ENCODE measurements around the gene BEST3.
"Not testable (repeated sequence)": the region's sequence is repeated elsewhere in the genome, so short reads cannot be mapped to it uniquely, and the experiment has no call there.

BEST3 gene

DNA sequence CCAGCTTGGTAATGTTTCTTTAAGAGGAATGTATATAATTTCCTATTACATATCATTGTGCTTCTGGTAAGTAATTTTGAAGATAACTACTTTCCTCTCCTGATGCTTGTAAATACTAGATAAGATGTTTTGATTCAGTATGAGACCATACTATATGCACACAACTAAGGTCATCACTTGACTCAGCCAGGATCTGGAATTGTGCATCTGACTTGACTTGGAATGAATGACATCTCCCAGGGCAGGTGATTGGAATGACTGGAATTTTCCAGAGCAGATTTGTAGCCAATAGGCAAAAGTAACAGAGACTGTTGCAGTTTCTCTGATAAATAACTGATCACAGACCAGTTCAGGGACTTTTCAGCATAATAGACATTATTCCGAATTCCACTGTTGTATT, 11.1 kb downstream of the BEST3 start:
- DNase-seq (ENCODE audit: low read depth in 2 of 2): no peak

DNA sequence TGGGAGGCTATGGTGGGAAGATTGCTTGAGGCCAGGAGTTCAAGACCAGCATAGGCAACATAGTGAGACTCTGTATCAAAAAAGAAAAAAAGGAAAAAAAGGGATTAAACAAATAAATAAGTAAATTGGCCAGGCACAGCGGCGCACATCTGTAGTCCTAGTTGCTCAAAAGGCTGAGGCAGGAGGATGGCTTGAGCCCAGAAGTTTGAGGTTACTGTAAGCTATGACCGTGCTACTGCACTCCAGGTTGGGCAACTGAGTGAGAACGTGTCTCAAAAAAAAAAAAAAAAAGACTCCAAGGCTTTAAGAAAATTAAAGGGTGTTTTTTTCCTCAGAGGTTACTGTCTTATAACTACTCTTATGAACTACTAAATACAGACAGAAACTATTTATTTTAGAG, 11.7 kb downstream of the BEST3 start:
- DNase-seq (ENCODE audit: low read depth in 2 of 2): no peak

DNA sequence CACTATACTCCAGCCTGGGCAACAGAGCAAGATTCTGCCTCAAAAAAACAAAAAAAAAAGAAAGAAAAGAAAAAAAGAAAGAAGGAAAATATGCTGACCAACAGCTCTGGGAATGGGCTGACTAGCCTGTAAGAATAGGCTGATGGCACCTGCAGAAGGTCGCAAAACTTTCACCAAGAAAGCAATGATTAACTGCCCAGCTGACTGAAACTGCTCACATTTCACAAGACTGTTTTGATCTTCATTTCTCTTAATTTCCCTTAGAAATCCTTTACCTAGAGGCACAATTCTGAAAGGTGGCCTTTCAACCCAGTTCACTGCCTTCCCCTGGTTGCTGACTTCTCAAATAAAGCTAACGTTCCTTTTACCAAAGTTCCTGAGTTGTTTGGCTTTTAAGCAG, 12.4 kb downstream of the BEST3 start:
- DNase-seq (ENCODE audit: low read depth in 2 of 2): no peak

DNA sequence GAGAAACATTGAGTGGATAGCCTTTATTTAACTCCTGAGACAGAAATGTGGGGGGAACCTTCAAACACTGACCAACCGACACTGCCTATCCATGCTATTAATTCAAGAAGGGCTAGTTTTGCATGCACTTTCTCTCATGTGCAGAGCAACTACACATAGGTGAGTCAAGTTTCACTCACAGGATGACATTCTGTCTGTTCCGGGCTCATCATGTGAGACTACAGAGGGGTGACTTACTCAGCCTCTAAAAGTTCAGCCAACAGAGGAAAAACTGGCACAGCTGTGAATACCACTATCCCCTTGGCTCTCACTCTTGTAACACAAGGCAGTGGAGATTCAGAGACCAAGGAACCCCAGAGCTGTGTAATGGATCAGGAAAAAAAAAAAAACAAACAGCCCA, 13.3 kb downstream of the BEST3 start:
- no peak for DNase-seq (ENCODE audit: low read depth in 2 of 2)

DNA sequence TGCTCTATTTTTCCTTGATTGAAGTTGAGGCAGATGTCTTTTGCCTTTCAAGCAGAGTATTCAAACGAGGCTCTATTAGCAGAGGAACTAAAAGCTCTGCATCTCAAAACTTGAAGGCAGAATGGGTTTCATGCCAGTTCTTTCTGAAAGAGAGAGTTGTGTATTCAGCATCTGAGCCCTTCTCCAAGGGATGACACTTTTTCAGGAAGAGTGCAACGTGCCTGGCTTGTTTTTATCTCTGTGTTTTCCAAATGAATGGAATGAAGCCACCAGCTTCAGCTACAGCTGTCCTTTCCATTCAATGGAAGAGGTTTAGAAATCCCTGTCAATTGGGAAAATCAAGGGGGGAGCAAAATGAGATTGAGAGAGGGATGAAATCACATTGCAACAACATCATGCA, 14.6 kb downstream of the BEST3 start:
- DNase-seq (ENCODE audit: low read depth in 2 of 2): no peak

DNA sequence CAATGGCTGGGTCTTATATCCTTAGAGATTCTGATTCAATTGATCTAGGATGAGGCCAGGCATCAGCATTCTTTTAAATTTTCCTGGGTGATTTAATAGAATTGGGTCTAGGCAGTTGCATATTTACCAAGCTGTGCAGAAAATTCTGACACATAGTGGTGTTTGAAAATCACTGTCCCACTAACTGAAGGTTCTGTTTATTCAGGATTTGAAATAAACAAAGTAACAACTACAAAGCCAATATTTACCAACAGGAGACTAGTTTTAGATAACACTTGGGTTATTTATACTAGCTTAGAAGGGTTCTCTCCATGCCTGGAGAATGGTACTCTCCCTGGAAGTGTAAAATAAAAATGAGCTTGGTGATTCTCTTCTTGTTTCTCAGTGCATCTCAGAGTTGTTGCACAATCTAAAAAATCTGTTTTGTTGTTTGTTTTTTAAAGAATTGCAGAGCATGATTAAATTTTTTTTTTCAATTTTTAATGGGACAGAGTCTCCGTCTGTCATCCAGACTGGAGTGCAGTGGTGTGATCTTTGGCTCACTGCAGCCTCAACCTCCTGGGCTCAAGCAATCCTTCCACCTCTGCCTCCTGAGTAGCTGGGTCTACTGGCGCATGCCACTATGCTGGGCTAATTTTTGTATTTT, 16.9 kb downstream of the BEST3 start:
- no peak for DNase-seq (ENCODE audit: low read depth in 2 of 2)

DNA sequence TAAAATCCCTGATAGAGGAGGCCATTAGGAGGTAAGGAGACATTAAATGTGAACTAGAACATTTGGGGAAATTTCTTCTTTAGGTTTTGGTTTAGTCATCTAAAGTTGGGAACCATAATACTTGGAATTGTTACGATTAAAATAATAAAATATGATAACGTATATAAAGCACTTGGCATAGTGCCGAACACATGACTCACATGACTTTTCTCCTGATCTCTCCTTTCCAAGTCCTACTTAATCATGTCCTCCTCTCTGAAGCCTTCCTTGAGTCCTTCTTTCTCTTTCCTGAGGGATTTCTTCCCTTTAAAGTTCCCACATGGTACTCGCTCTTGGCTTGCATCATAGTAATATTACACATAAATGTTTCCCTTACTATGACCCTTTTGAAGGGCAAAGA, 20.0 kb downstream of the BEST3 start:
- no peak for DNase-seq (ENCODE audit: low read depth in 2 of 2)

DNA sequence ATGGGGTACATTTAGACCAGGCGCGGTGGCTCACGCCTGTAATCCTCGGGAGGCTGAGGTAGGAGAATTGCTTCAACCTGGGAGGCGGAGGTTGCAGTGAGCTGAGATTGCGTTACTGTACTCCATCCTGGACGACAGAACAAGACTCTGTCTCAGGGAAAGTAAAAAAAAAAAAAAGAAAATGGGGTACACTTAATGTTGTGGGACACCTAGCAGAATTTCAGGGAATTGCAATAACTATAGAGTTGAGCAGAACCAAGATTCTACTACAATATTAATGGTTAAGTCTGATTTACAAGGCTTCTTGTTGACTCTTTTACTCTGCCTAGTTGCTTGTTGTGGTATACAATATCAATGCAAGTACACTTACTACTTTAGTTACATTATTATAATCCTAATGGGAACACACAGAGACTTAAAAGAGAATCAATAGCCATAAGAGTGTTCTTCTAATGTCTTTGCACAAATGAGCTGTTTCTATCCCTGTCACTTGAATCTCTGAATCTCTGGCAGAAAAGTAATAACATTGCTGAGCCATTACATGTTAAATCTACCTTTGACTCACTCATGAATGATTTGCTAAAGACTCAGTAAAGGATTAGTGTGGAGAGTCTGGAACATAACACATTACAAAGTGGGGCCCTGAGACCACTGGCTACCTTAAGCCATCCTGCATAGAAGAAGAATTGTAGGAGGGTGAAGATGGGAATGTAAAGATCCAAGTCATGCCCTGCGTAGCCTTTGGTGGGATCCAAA, 22.7 kb downstream of the BEST3 start:
- DNase-seq (ENCODE audit: low read depth in 2 of 2): no peak

DNA sequence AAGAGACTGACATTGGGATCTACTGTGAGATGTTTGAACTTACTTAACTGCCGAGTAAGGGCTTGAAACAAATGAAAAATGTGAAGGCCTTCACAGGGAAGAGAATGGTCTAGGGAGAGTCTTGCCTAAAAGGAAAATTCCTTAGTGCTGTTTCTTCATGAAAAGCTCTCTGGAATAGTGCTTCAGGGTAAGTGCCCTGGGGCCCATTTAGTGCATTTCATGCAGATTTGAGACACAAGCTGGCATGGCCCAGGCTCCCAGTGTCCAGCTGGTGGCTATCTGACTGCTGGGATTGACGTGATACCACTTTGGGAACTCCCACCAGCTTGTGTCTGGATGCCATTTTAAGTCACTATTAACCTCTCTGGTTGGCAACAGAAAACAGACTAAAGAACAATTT, 26.9 kb downstream of the BEST3 start:
- no peak for DNase-seq (ENCODE audit: low read depth in 2 of 2)

DNA sequence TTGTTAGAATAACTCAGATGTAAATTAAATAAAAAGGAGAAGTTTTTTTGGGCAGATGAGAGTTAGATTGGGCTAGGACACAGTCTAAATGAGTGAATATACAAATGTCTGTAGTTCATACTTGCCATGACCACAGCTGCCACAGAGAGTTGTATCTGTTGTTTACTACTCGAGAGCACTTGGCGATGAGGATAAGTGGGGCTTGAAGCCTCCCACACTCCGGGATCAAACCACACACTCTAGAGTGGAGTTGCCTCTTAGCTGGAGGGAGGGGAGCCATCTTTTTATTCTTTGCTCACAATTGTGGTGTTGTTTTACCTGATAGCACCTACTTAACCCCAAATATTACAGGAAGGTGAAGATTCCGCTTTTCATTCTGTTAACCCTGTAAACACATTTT, 27.5 kb downstream of the BEST3 start:
- no peak for DNase-seq (ENCODE audit: low read depth in 2 of 2)

DNA sequence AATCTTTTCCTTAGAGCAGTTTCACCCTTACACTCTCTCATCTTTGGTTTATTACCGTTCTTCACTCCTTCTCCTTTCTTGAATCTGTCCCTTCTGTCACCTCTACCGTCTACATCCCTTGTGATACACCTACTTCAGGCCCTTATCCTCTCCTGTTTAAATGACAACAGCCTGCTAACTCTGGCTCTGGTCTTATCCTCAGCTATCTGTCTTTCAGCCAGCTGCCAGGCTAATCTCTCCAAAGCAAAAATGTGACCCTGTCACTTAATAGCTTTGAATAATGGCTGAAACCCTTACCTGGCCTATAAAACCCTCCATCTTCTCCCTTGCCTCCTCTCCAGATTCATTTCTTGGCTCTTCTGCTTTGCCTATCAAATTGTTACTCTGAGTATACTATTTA, 32.3 kb downstream of the BEST3 start:
- DNase-seq (ENCODE audit: low read depth in 2 of 2): no peak

DNA sequence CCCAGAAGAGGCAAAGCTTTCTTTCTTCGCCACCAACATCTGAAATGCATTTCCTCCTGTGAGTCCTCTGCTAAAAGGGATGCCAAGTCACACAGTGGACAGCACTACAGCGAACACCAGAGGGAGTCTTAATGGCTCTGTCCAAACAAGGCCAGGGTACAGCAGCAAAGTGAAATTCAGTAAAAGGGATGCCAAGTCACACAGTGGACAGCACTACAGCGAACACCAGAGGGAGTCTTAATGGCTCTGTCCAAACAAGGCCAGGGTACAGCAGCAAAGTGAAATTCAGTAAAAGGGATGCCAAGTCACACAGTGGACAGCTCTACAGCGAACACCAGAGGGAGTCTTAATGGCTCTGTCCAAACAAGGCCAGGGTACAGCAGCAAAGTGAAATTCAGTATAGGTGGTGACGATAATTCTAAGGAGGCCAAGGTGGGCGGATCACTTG, 34.1 kb downstream of the BEST3 start:
- DNase-seq (ENCODE audit: low read depth in 2 of 2): not testable (repeated sequence)

DNA sequence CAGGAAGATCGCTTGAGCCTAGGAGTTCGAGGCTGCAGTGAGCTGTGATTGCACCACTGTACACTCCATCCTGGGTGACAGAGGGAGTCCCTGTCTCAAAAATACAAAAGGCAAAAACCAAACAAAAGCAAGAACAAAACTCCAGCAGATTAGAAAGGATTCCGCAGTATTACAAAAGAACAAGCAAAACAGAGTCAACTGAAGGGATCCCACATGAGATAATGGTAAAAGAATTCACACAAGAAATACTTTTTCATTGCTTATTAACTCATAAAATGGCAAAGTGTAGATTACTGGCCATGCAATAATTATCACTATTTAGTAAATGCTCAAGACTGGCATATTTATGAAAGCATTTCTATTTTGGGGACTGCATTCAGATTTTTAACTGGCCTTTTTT, 35.4 kb downstream of the BEST3 start:
- no peak for DNase-seq (ENCODE audit: low read depth in 2 of 2)

DNA sequence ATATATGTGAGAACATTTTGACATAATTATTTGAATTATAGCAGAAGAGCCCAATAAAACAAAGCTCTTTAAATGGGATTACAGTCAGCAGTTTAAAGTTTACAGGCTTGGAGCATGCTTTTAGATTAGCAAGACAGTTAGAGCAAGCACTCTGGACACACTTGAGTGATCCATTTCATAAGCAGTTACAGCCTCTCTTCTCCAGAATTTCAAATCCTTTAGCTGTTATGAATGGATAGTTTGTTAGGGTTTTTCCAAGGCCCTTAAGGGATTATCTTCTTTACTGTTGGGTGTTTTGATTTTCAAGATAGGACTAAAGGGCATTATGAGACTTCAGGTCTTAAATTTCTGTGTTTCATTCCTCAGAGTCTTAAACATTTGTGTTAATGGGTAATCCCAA, 36.3 kb downstream of the BEST3 start:
- no peak for DNase-seq (ENCODE audit: low read depth in 2 of 2)

DNA sequence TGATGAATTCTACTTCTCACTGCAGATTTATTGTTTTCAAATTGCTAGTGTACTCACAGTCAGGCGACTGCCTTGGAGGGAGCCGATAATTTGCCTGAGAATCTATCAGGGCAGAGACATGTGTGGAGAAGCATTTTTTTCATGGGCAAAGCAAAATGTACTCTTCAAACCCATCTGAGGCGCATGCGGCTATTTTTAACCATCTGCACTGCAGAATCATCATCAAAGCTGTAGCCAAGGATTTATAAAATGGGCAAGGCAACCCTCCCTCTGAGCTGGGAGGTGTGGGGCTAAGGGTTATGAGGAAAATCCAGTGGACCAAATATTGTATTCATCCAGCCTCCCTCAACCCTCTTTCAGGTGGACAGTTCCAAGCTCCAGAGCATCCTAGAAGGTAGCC, 37.7 kb downstream of the BEST3 start:
- no peak for DNase-seq (ENCODE audit: low read depth in 2 of 2)

DNA sequence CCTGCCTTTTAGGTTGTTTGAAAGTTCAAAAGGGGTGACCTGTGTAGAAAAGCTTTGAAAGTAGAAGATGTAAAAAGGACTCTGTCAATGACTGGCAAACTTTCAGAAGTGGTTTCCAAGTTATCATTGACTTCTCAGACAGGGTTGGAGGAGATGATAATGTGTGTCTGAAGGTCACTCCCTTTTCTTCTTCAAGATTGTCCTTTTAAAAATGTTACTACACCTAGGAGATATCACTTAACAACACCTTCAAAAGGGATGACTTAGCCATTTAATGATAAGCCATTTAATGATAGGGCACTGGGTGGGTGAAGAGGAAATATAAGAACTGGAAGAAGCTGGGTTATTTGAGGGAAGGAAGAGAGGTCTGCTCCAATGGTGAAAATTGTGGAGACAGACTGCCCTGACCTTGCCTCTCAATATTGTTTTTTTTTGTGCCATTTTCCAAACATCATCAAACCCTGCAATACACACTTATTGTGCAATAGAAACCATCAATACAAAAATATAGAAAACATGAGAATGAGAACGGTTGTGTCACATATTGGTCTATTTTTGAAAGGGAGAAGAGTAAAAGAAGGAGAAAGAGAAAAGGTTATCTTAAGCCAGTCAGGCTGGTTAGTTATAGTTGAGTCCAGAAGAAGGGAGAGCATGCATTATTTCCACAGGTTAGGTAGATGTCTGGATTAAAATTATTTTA, 38.8 kb downstream of the BEST3 start:
- no peak for DNase-seq (ENCODE audit: low read depth in 2 of 2)

DNA sequence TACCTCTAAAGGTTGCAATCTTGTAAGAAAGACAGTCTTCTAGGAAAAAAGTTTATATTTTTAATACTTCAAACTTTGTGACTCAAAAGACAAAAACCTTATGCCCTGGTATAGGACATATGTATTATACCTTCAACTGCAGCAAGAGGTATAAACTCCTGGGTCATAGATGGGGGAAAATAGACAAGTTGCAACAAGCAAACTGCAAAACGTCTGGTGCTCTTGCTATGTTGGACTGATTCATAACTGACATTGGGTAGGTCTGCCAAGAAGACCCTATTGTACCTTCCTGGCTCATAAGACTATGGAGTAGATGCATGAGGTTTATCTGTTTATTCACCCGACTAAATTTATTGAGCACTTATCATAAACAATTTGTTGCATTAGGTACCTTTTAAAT, 40.9 kb downstream of the BEST3 start:
- no peak for DNase-seq (ENCODE audit: low read depth in 2 of 2)

DNA sequence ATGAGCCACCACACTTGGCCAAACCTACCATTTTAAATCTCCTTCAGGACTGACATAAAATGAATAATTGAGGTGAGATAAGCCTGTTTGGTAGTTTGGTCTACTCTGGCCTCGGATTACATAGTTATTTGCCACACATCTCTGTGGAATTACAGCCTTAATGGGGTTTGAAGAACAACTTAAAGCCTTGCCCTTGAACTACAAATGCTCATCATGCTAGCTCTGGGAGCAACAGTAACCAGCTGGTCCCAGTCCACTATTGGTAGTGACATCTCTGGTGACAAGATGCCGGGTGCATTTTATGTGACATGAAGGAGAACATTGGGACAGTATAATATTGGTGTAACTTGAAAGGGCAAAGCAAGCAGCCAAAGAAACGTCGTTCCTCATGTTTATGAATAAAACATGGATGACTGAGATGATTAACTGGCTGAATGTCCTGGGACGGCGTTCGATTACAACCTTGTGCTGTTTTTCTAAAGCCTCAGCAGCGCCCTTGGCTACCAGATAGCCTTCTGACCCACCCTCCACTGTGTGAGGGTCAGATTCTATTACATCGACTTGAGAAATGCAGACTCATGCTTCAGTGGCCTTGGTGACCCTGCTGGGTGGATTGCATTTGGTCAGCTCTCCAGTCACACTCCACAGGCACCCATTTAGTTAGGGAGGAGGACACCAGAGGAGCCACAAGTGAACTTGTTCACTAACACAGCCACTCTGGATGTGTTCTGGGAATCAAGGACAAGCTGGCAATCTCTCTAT, 41.5 kb downstream of the BEST3 start:
- DNase-seq (ENCODE audit: low read depth in 2 of 2): no peak

DNA sequence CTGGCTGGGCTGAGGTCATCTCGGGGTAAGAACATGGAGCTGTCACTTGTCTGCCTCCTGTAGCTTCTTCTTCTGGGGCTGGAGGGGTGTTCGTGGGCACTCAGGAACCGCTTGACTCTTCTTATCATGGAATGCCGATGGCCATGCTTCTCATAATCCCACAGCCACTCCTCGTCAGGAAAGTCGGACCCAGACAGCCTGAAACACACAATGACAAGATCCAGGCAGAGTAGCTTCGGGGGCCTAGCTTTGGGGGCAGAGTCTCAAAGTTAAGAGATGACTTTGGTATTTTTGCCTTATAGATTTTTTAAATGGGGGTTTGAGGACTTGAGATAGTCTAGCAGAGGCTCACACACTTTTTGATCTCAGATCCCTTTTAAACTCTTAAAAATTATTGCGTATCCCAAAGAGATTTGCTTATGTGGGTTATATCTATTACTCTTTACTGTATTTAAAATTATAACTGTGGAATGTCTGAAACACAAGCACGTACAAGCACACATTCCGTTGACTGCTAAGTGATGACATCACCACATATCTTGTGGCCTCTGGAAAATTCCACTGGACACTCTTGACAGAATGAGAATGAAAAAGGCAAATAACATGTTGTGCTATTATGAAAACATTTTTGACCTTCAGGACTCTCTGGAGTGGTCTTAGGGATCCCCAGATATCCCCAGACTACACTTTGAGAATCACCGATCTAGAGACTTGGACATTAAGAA, 43.3 kb downstream of the BEST3 start:
- peak; percentile 83 to 84 for DNase-seq (ENCODE audit: low read depth in 2 of 2)

DNA sequence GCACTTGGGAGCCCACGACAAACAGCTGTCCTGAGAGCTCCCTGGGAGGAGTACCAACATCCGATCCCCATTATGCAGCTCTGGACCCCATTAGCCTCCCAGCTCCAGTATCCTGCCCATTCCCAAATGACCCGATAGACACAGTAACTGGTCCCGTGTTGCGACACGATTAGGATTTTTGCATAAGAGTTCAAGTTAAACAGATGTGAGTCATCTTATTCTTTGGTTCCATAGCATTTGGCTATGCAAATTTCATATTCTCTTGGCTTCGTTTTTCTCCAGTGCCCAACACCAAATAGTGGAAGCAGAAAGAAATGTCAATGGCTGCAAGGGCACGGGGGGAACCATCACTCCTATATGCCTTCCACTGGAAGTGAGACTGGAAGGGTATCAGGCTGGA, 45.4 kb downstream of the BEST3 start:
- peak in 1 of 2 experiments; percentile 12 for DNase-seq (ENCODE audit: low read depth in 2 of 2)

DNA sequence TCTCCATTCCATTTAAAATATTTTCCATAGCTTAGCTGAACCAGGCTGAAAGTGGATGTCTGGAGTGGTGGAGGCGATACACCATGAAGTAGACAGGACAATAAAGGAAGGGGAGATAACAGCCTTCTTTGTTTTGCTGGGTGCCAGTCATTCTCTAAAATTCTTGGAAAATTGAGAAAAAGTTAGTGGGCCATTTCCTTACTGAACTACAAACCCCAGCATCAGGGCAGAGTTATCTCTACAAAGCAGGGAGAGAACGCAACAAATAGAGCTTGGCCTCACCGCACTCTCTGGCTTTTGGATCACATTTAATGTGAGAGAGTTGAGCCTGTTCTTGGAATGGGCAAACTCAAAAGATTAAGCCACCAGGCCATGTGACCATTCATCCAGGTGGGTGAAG, 47.2 kb downstream of the BEST3 start:
- DNase-seq (ENCODE audit: low read depth in 2 of 2): no peak

DNA sequence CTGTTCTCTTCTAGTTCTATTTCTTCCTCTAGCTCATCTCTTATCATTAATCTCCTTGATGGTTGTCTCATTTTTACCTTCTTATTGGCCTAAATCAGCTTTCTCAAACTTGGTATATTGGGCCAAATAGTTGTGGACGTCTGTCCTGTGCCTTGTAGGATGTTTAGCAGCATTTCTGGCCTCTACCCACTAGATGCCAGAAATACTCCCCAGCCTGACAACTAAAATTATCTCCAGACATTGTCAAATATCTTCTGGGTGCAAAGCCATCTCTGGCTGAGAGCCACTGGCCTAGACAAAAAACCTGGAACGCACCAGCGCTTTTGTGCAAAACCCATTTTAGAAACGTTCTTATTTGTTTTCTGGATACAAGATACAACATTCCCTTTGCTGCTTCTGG, 49.6 kb downstream of the BEST3 start:
- no peak for DNase-seq (ENCODE audit: low read depth in 2 of 2)
